ENCODE measurements around the gene FER1L5. TPM values are rescaled to one million over a fixed set of nuclear protein-coding genes. Genes with fewer than 3 reads are reported as not detected.

Gene FER1L5
- total RNA-seq, 2 experiments from 2014 or later: not detected

GRCh38 chr2:96668771-96669170, 26.2 kb downstream of the FER1L5 start:
- intact Hi-C loops (cut with micrococcal nuclease; ENCODE audit: unreplicated experiment): no loop called here
- no peaks in the 10 kb centered on the region for H3K36me3 ChIP-seq (ENCODE audit: insufficient read depth, low read length)
- no peak overlapping the region for H3K4me2 ChIP-seq (ENCODE audit: low read length)
- no peaks in the 10 kb centered on the region for H3K4me1 ChIP-seq (ENCODE audit: insufficient read depth, low read length, poor library complexity, severe bottlenecking)
- H3K4me3 ChIP-seq (ENCODE audit: low read depth, low read length, poor library complexity, severe bottlenecking): no peak overlapping the region
- no peak overlapping the region for H2AFZ ChIP-seq (ENCODE audit: low read length)
- no peaks in the 10 kb centered on the region for H3K79me2 ChIP-seq (ENCODE audit: insufficient read depth, low read depth, low read length)
- H4K20me1 ChIP-seq (ENCODE audit: insufficient read depth, low read length): no peaks in the 10 kb centered on the region
- no peak for DNase-seq (ENCODE audit: low spot score)
- no peaks in the 10 kb centered on the region for H3K9me3 ChIP-seq (ENCODE audit: low read length)
- CTCF ChIA-PET (ENCODE audit: unreplicated experiment): interaction anchor here (0.5 kb wide), 1 partner anchor 265 kb away, joined by 3 read pairs; no protein-coding TSS in a partner anchor
- H3K27ac ChIP-seq (ENCODE audit: low read depth, low read length, poor library complexity, severe bottlenecking): no peak overlapping the region
- TF ChIP-seq, protein P1, sequence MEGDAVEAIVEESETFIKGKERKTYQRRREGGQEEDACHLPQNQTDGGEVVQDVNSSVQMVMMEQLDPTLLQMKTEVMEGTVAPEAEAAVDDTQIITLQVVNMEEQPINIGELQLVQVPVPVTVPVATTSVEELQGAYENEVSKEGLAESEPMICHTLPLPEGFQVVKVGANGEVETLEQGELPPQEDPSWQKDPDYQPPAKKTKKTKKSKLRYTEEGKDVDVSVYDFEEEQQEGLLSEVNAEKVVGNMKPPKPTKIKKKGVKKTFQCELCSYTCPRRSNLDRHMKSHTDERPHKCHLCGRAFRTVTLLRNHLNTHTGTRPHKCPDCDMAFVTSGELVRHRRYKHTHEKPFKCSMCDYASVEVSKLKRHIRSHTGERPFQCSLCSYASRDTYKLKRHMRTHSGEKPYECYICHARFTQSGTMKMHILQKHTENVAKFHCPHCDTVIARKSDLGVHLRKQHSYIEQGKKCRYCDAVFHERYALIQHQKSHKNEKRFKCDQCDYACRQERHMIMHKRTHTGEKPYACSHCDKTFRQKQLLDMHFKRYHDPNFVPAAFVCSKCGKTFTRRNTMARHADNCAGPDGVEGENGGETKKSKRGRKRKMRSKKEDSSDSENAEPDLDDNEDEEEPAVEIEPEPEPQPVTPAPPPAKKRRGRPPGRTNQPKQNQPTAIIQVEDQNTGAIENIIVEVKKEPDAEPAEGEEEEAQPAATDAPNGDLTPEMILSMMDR (conservative IDR thresholded peaks at IDR 0.05; ENCODE audit: low read length): no peak
- no peak for TF ChIP-seq EZH2phosphoT487 (IDR thresholded peaks at IDR 0.05; ENCODE audit: borderline replicate concordance, low read depth, low read length)
- no TSS peak for BruUV-seq (replicated peaks)
- POLR2A ChIA-PET: no interaction called here
- H3K9me2 ChIP-seq (ENCODE audit: insufficient read depth, low read length): no peaks in the 10 kb centered on the region

GRCh38 chr2:96669539-96670215, 27.1 kb downstream of the FER1L5 start:
- intact Hi-C loops (cut with micrococcal nuclease; ENCODE audit: unreplicated experiment): no loop called here
- no peak for TF ChIP-seq EZH2phosphoT487 (IDR thresholded peaks at IDR 0.05; ENCODE audit: borderline replicate concordance, low read depth, low read length)
- TF ChIP-seq, protein P1 (conservative IDR thresholded peaks at IDR 0.05; ENCODE audit: low read length): no peak
- no peaks in the 10 kb centered on the region for H3K36me3 ChIP-seq (ENCODE audit: insufficient read depth, low read length)
- no peaks in the 10 kb centered on the region for H4K20me1 ChIP-seq (ENCODE audit: insufficient read depth, low read length)
- ChIA-PET CTCF (ENCODE audit: unreplicated experiment) (no interaction called here), POLR2A (no interaction called here)
- no peak overlapping the region for H3K4me3 ChIP-seq (ENCODE audit: low read depth, low read length, poor library complexity, severe bottlenecking)
- H3K4me2 ChIP-seq (ENCODE audit: low read length): no peak overlapping the region
- H2AFZ ChIP-seq (ENCODE audit: low read length): no peak overlapping the region
- no peak for DNase-seq (ENCODE audit: low spot score)
- no peaks in the 10 kb centered on the region for H3K9me2 ChIP-seq (ENCODE audit: insufficient read depth, low read length)
- no peaks in the 10 kb centered on the region for H3K4me1 ChIP-seq (ENCODE audit: insufficient read depth, low read length, poor library complexity, severe bottlenecking)
- H3K27ac ChIP-seq (ENCODE audit: low read depth, low read length, poor library complexity, severe bottlenecking): no peak overlapping the region
- H3K9me3 ChIP-seq (ENCODE audit: low read length): no peaks in the 10 kb centered on the region
- BruUV-seq (replicated peaks): no TSS peak
- no peaks in the 10 kb centered on the region for H3K79me2 ChIP-seq (ENCODE audit: insufficient read depth, low read depth, low read length)

- POLR2A ChIA-PET: no interaction called here
- H3K9me3 ChIP-seq (ENCODE audit: low read length): no peaks in the 10 kb centered on the region
- no peak overlapping the region for H3K27ac ChIP-seq (ENCODE audit: low read depth, low read length, poor library complexity, severe bottlenecking)
- no peaks in the 10 kb centered on the region for H3K9me2 ChIP-seq (ENCODE audit: insufficient read depth, low read length)
- no peak overlapping the region for H3K4me2 ChIP-seq (ENCODE audit: low read length)
- DNase-seq (ENCODE audit: low spot score): no peak
- BruUV-seq (replicated peaks): no TSS peak
- no peak for TF ChIP-seq EZH2phosphoT487 (IDR thresholded peaks at IDR 0.05; ENCODE audit: borderline replicate concordance, low read depth, low read length)
- TF ChIP-seq, protein P1 (conservative IDR thresholded peaks at IDR 0.05; ENCODE audit: low read length): no peak
- no peaks in the 10 kb centered on the region for H3K79me2 ChIP-seq (ENCODE audit: insufficient read depth, low read depth, low read length)
- no peak overlapping the region for H3K4me3 ChIP-seq (ENCODE audit: low read depth, low read length, poor library complexity, severe bottlenecking)
- intact Hi-C loops (cut with micrococcal nuclease; ENCODE audit: unreplicated experiment): no loop called here
- H3K4me1 ChIP-seq (ENCODE audit: insufficient read depth, low read length, poor library complexity, severe bottlenecking): peaks cover 2% of the 10 kb centered on the region
- CTCF ChIA-PET (ENCODE audit: unreplicated experiment): no interaction called here
- H2AFZ ChIP-seq (ENCODE audit: low read length): no peak overlapping the region
- H4K20me1 ChIP-seq (ENCODE audit: insufficient read depth, low read length): no peaks in the 10 kb centered on the region
- no peaks in the 10 kb centered on the region for H3K36me3 ChIP-seq (ENCODE audit: insufficient read depth, low read length)
Measured at GRCh38 chr2:96679848-96680247, 37.3 kb downstream of the FER1L5 start.
